NCI-H526 (cell line): ENCODE measurements around the gene DRP2.
"Not testable (repeated sequence)": the region's sequence is repeated elsewhere in the genome, so short reads cannot be mapped to it uniquely, and the experiment has no call there.

Experiments used
- DNase-seq, 2 experiments: peaks; one replicate each; lab custom pipeline; 2025; lab: John Stamatoyannopoulos, UW

The DRP2 gene

GRCh38 chrX:101219116-101219863, at the start of gene DRP2:
Gene DRP2 (plus strand): TSS chrX:101219786. CDS start chrX:101231648, 11,862 bp downstream.
- DNase-seq = no peak

- no peak for DNase-seq
Observed at GRCh38 chrX:101171883-101172400, 47.6 kb upstream of the DRP2 start.

- no peak for DNase-seq
Observed at GRCh38 chrX:101176439-101176838, 43.1 kb upstream of the DRP2 start.

- not testable (repeated sequence) for DNase-seq
Observed at GRCh38 chrX:101184876-101185275, 34.7 kb upstream of the DRP2 start.

- not testable (repeated sequence) for DNase-seq
Observed at GRCh38 chrX:101187961-101188360, 31.6 kb upstream of the DRP2 start.

GRCh38 chrX:101190736-101191135, 28.9 kb upstream of the DRP2 start:
- no peak for DNase-seq

GRCh38 chrX:101191217-101191750, 28.3 kb upstream of the DRP2 start:
- DNase-seq = no peak

GRCh38 chrX:101195442-101196173, 24.0 kb upstream of the DRP2 start:
- DNase-seq = no peak

GRCh38 chrX:101203761-101204351, 15.7 kb upstream of the DRP2 start:
- DNase-seq = no peak

GRCh38 chrX:101206471-101206870, 13.1 kb upstream of the DRP2 start:
- peak; percentile 9 to 52 for DNase-seq

- DNase-seq = no peak
Observed at GRCh38 chrX:101208152-101208905, 11.3 kb upstream of the DRP2 start.

GRCh38 chrX:101210630-101211029, 9.0 kb upstream of the DRP2 start:
- peak; percentile 12 to 38 for DNase-seq

GRCh38 chrX:101217689-101218088, 1.9 kb upstream of the DRP2 start:
- no peak for DNase-seq

- no peak for DNase-seq
Observed at GRCh38 chrX:101219864-101220346, 319 bp downstream of the DRP2 start.

- DNase-seq = peak in 1 of 2 experiments; percentile 4
Observed at GRCh38 chrX:101220662-101221260, 1.2 kb downstream of the DRP2 start.

- no peak for DNase-seq
Observed at GRCh38 chrX:101223226-101223625, 3.6 kb downstream of the DRP2 start.

GRCh38 chrX:101229170-101229569, 9.6 kb downstream of the DRP2 start:
- DNase-seq = no peak

GRCh38 chrX:101230636-101231035, 11.1 kb downstream of the DRP2 start:
- no peak for DNase-seq

- no peak for DNase-seq
Observed at GRCh38 chrX:101231080-101231479, 11.5 kb downstream of the DRP2 start.

GRCh38 chrX:101232316-101232715, 12.7 kb downstream of the DRP2 start:
- no peak for DNase-seq

- DNase-seq = no peak
Observed at GRCh38 chrX:101237041-101237440, 17.5 kb downstream of the DRP2 start.
